ENCODE measurements around the gene PICALM.
"Not testable (repeated sequence)": the region's sequence is repeated elsewhere in the genome, so short reads cannot be mapped to it uniquely, and the experiment has no call there.

PICALM gene

GRCh38 chr11:86068951-86069407 is at the start of gene PICALM:
TSS of gene PICALM (minus strand) at chr11:86069084. CDS start at chr11:86068780, 304 bp downstream.
- DNase-seq (ENCODE audit: low read depth in 1 of 2, low spot score in 1 of 2): peak; percentile 91 to 94

DNA sequence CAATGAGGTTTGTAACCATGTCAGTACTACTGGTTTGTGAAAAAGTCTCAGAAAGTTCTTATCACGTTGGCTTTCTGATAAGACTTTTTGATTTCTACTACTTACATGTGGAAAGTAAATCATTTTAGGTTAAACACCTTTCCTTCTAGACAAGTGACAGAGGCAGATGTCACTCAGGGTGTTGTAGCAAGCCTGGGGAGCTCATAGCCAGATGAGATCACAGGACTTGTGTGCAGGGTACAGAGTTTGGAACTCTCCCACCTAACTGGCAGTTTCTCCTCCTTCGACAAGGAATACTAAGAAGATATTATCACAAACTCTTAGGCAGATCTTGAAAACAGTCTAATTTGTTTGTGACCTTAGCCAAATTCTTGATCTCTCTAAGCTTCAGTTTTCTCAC is 49.4 kb upstream of the PICALM start:
- no peak for DNase-seq (ENCODE audit: low read depth in 1 of 2, low spot score in 1 of 2)

- no peak for DNase-seq (ENCODE audit: low read depth in 1 of 2, low spot score in 1 of 2)
Observed at GRCh38 chr11:86117712-86118063, 48.8 kb upstream of the PICALM start.

- no peak for DNase-seq (ENCODE audit: low read depth in 1 of 2, low spot score in 1 of 2)
Observed at GRCh38 chr11:86117001-86117711, 48.3 kb upstream of the PICALM start.

- DNase-seq (ENCODE audit: low read depth in 1 of 2, low spot score in 1 of 2): no peak
Observed at GRCh38 chr11:86116386-86116726, 47.5 kb upstream of the PICALM start.

DNA sequence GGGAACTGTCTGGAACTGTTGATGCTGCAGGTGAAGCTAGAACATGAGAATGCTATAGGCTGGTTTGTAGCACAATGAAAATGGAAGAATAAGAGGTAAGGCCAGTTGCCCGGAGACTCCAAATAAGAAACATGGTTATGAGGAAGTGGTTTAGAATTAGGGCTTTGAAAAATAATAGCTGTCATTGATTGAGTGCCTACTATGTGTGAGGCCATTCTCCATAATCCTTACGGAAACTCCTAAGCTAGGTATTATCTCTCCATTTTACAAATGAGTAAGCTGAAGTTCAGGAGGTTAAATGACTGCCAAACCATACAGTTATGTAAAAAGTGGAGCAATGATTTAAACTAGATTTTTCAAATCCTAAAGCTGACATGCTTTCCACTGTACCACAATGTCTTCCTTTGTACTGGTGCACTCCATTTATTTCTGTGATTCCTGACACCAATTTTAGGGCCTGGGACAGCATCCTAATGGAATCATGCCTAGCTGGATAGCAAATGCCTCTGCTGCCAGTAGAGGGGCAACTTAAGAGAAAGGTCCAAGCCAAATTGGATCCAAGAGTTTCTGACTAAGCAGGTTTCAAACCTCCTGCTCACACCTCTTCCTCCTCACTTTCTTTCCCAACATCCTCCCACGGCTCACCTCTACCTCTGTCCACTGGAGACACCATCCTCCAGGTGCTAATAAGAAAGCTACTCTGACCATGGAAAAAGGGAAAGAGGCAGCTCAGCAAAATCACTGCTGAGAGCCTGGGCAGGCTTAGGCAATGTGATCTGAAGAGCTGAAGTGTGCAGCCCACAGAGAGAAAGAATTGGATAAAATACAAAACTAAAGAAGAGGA is 46.9 kb upstream of the PICALM start:
- no peak for DNase-seq (ENCODE audit: low read depth in 1 of 2, low spot score in 1 of 2)

DNA sequence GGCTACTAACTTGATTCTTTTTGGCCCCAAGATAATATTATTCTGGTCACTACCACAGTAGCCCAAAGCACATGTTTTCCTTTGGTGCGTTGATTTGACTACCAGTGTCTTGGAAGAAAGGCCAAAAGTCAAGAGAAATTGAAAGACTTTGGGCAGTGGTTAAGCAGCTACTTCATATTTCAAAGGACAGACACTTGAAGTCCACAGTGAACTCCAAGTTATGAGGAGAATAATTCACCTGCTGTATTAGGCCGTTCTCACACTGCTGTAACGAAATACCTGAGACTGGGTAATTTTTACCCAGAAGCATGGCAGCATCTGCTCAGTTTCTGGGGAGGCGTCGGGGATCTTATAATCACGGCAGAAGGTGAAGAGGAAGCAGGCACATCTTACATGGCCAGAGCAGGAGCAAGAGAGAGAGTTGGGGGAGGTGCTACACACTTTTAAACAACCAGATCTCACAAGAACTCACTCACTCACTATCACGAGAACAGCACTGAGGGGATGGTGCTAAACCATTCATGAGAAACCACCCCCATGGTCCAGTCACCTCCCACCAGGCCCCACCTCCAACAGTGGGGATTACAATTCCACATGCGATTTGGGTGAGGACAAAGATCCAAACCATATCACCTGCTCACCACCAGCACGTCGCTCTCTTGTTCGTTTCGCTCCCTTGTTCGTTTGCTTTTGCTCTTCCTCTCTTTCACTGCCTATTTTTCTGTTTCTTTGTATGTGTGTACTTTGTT is 40.2 kb upstream of the PICALM start:
- no peak for DNase-seq (ENCODE audit: low read depth in 1 of 2, low spot score in 1 of 2)

DNA sequence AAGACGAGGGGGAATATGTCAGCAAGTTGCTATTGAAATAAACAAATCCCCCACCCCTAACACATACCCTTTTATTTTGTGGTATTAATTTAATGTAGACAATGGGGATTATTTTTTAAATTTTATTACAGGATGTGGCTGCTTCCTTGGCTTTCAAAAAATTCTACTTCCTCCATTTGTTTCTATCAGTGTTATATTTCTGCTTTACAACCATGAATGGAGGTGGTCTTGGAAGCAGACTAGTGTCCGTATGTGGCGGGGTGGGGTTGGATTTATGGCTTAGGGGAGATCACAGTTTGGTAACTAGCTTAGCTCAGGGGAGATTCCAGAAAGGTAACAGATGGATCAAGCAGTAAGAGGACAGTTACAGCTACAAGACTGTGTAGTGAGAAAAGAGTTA is 39.3 kb upstream of the PICALM start:
- no peak for DNase-seq (ENCODE audit: low read depth in 1 of 2, low spot score in 1 of 2)

- no peak for DNase-seq (ENCODE audit: low read depth in 1 of 2, low spot score in 1 of 2)
Observed at GRCh38 chr11:86106916-86107315, 38.0 kb upstream of the PICALM start.

DNA sequence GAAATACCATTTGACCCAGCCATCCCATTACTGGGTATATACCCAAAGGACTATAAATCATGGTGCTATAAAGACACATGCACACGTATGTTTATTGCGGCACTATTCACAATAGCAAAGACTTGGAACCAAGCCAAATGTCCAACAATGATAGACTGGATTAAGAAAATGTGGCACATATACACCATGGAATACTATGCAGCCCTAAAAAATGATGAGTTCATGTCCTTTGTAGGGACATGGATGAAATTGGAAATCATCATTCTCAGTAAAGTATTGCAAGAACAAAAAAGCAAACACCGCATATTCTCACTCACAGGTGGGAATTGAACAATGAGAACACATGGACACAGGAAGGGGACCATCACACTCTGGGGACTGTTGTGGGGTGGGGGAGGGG is 37.1 kb upstream of the PICALM start:
- not testable (repeated sequence) for DNase-seq (ENCODE audit: low read depth in 1 of 2, low spot score in 1 of 2)

DNA sequence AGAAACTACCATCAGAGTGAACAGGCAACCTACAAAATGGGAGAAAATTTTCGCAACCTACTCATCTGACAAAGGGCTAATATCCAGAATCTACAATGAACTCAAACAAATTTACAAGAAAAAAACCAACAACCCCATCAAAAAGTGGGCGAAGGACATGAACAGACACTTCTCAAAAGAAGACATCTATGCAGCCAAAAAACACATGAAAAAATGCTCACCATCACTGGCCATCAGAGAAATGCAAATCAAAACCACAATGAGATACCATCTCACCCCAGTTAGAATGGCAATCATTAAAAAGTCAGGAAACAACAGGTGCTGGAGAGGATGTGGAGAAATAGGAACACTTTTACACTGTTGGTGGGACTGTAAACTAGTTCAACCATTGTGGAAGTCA is 36.7 kb upstream of the PICALM start:
- not testable (repeated sequence) for DNase-seq (ENCODE audit: low read depth in 1 of 2, low spot score in 1 of 2)

GRCh38 chr11:86103808-86104207 is 34.9 kb upstream of the PICALM start:
- DNase-seq (ENCODE audit: low read depth in 1 of 2, low spot score in 1 of 2): no peak

DNA sequence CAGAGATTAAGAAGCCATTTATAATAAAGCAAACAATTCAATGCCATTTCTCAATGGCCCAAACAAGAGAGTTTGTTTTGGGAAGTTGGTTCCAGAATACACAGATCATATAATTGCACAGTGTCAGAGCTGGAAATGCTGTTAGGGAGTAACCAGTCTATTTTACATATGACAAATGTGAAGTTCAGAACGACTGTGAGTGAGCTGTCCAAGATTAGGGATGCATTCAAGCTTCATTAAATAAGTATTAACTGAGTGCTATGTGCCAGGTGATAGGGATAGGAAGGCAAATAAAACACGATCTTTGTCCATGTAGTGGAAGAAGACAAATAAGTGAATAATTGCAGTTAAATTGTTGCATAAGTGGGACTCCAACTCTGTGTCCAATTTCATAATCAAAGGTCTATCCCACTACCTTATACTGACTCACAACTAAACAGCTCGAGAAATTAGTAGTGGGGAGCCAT is 33.1 kb upstream of the PICALM start:
- DNase-seq (ENCODE audit: low read depth in 1 of 2, low spot score in 1 of 2): no peak

DNA sequence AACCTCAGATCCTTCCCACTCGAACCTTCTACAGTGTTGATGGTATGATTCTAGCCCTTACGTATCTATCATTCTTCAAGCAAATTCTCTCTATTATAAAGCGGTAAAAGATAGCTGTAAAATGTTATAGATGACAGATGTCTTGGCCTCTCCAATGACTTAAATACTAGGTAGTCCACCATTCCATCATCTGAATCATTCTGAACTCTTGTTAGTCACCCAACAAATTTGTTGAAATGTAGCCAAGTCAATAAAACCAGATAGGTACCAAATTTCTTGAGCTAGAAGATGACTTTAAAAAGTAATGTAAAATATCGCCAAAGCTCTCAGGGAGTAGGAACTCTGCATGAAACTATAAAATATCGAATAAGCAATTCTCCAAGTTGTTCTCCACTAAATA is 32.6 kb upstream of the PICALM start:
- DNase-seq (ENCODE audit: low read depth in 1 of 2, low spot score in 1 of 2): no peak

DNA sequence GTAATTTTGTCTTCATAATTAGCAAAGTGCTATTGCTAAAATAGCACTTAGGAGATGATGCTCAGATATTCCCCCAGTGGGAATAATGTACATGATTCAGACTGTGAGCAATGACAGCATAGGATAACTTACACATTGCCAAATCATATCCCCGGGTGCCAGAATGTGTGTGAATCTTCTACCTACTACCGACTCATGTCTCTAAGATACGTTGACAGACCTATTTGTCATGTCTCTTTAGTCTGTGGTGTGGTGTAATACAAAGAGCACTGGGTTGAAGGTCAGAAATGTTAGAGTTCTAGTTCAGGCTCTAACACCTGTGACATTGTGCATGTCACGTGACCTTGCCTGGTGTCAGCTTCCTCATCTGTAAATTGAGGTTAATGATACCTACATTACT is 31.0 kb upstream of the PICALM start:
- no peak for DNase-seq (ENCODE audit: low read depth in 1 of 2, low spot score in 1 of 2)

DNA sequence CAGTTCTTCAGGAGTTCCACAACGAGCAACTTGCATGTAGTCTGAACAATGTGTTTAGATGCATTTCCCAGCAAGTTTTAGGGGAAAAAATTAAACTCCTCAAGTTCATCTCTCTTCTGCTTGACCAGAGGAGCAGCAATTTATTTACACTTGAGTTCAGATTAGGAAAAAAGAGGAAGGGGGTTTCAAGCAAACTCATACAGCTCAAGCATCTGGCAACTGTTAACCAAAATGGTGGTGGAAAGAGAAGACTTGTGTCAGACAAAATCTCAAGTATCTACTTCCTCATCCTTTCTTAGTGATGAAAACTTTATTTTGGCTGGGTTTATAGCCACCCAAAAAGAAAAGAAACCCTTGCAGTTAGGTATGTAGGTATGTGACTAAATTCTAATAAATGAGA is 29.1 kb upstream of the PICALM start:
- no peak for DNase-seq (ENCODE audit: low read depth in 1 of 2, low spot score in 1 of 2)

GRCh38 chr11:86091566-86091965 is 22.7 kb upstream of the PICALM start:
- DNase-seq (ENCODE audit: low read depth in 1 of 2, low spot score in 1 of 2): no peak

- DNase-seq (ENCODE audit: low read depth in 1 of 2, low spot score in 1 of 2): no peak
Observed at GRCh38 chr11:86091086-86091485, 22.2 kb upstream of the PICALM start.

GRCh38 chr11:86089659-86090058 is 20.8 kb upstream of the PICALM start:
- no peak for DNase-seq (ENCODE audit: low read depth in 1 of 2, low spot score in 1 of 2)

DNA sequence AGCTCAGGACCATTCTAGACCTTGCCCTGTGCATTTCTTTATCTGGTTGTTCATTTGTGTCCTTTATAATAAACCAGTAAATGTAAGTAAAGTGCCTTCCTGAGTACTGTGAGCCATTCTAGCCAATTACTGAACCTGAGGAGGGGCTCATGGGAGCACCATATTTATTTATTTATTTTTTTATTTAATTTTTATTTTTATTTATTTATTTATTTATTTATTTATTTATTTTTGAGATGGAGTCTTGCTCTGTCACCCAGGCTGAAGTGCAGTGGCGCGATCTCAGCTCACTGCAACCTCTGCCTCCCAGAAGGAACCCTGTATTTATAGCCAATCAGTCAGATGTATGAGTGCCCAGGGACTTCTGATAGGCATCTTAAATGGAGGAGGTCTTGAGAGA is 18.8 kb upstream of the PICALM start:
- not testable (repeated sequence) for DNase-seq (ENCODE audit: low read depth in 1 of 2, low spot score in 1 of 2)

- no peak for DNase-seq (ENCODE audit: low read depth in 1 of 2, low spot score in 1 of 2)
Observed at GRCh38 chr11:86087256-86087655, 18.4 kb upstream of the PICALM start.

DNA sequence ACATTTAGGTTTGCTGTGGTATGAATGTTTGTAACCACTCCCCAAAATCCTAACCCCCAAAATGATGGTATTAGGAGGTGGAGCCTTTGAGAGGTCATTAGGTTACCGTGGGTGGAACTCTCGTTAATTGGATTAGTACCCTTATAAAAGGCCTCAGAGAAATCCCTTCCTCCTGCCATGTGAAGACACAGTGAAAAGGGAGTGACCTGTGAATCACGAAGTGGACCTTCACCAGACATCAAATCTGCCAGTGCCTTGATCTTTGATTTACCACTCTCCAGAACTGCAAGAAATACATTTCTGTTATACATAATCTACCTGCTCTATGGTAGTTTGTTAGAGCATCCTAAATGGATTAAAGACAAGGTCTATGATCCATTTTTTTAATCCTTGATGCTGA is 12.6 kb upstream of the PICALM start:
- DNase-seq (ENCODE audit: low read depth in 1 of 2, low spot score in 1 of 2): no peak

All from stimulated activated CD4-positive, alpha-beta T cell treated with anti-CD3 and anti-CD28 coated beads, Interleukin-15, amount 100 ng/mL, for 1 hour (primary cell).